ENCODE data around the gene ZNF525.
"Not testable (repeated sequence)": the region's sequence is repeated elsewhere in the genome, so short reads cannot be mapped to it uniquely, and the experiment has no call there.

The ZNF525 gene

GRCh38 chr19:53395840-53396524, 30.5 kb downstream of the ZNF525 start:
- not testable (repeated sequence) for DNase-seq

GRCh38 chr19:53396525-53396868, 31.0 kb downstream of the ZNF525 start:
- no peak for DNase-seq

DNA sequence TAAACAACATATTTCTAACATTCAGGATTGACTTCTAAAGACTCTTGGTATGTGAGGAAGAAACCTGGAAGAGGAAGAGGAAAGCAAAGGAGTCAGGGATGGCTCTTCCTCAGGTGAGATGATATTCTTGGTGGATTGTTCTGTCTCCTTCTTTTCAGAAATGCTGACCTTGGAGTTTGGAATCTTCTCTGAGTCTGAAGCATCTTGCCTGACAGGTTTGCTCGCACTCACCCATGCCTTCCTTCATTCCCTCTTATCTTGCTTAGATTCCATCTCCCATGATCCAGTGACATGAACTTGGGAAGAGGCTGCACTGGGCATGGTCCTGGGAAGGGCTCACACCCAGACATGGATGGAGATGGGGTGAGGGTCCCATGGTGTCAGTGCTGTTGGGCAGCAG, 32.4 kb downstream of the ZNF525 start:
- DNase-seq = not testable (repeated sequence)

- no peak for DNase-seq
These were observed 44.1 kb downstream of the ZNF525 start for GRCh38 chr19:53409505-53410204.

GRCh38 chr19:53420520-53421315, 55.2 kb downstream of the ZNF525 start:
- not testable (repeated sequence) for DNase-seq

DNA sequence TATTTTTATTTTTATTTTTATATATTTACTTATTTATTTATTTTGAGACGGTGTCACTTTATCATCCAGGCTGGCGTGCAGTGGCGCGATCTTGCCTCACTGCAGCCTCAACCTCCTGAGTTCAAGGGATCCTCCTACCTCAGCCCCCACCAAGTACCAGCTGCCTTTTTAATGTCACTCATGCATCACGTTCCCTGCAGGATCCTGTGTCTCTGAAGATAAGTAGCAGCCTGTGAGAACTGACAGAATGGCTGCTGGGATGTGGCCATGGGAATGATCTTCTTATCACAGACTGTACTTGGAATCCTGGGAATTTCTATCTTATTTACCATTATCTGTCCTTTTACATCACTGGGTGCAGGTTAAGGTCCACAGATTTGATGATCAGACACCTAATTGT, 57.0 kb downstream of the ZNF525 start:
- DNase-seq = no peak

- not testable (repeated sequence) for DNase-seq
These were observed 57.6 kb downstream of the ZNF525 start for GRCh38 chr19:53423074-53423473.

DNA sequence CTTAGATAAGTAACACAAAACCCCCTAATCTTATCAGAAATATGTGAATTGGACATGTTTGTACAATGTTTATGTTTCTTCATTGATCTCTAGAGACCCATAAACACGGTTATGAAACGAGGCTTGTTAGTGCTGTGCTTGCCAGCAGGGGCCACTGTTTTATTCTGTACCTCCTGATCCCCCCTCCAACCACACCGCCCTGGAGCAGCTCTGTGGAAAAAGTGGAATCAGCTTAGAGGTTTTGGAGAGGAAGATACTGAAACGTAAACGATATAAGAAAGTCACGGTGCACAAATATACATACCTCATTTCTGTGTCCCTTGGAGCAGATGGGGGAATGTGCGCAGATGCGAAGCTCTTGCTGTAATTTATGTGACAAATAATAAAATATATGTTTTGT, 58.2 kb downstream of the ZNF525 start:
- peak; percentile 26 for DNase-seq

- peak; percentile 60 for DNase-seq
These were observed 59.6 kb downstream of the ZNF525 start for GRCh38 chr19:53424968-53425597.

GRCh38 chr19:53431399-53432087, 66.0 kb downstream of the ZNF525 start, which contains the start of gene ZNF761:
Gene ZNF761 (plus strand): TSS chr19:53431984. CDS start chr19:53447269, 15,285 bp downstream.
- peak; percentile 89 for DNase-seq

- DNase-seq = no peak
These were observed 66.7 kb downstream of the ZNF525 start for GRCh38 chr19:53432088-53432661.

Measured in right kidney (tissue), 1 donor.